Stimulated activated CD8-positive, alpha-beta memory T cell treated with anti-CD3 and anti-CD28 coated beads, Interleukin-2, amount 100 ng/mL, for 1 hour (primary cell): ENCODE results near the gene CCDC146.
A peak's percentile ranks its signal among the peaks of the same experiment; 100 is the strongest.
"Not testable (repeated sequence)": the region's sequence is repeated elsewhere in the genome, so short reads cannot be mapped to it uniquely, and the experiment has no call there.

Experiments used
- DNase-seq, 2 donors: peaks; one replicate each; pipeline ENCODE4 v3.0.0-alpha.2; 2020; ENCODE audit warnings: low read depth in 2 of 2

Gene CCDC146, protein sequence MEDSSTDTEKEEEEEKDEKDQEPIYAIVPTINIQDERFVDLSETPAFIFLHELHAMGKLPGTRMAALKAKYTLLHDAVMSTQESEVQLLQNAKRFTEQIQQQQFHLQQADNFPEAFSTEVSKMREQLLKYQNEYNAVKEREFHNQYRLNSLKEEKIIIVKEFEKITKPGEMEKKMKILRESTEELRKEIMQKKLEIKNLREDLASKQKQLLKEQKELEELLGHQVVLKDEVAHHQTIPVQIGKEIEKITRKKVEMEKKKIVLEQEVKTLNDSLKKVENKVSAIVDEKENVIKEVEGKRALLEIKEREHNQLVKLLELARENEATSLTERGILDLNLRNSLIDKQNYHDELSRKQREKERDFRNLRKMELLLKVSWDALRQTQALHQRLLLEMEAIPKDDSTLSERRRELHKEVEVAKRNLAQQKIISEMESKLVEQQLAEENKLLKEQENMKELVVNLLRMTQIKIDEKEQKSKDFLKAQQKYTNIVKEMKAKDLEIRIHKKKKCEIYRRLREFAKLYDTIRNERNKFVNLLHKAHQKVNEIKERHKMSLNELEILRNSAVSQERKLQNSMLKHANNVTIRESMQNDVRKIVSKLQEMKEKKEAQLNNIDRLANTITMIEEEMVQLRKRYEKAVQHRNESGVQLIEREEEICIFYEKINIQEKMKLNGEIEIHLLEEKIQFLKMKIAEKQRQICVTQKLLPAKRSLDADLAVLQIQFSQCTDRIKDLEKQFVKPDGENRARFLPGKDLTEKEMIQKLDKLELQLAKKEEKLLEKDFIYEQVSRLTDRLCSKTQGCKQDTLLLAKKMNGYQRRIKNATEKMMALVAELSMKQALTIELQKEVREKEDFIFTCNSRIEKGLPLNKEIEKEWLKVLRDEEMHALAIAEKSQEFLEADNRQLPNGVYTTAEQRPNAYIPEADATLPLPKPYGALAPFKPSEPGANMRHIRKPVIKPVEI

DNA sequence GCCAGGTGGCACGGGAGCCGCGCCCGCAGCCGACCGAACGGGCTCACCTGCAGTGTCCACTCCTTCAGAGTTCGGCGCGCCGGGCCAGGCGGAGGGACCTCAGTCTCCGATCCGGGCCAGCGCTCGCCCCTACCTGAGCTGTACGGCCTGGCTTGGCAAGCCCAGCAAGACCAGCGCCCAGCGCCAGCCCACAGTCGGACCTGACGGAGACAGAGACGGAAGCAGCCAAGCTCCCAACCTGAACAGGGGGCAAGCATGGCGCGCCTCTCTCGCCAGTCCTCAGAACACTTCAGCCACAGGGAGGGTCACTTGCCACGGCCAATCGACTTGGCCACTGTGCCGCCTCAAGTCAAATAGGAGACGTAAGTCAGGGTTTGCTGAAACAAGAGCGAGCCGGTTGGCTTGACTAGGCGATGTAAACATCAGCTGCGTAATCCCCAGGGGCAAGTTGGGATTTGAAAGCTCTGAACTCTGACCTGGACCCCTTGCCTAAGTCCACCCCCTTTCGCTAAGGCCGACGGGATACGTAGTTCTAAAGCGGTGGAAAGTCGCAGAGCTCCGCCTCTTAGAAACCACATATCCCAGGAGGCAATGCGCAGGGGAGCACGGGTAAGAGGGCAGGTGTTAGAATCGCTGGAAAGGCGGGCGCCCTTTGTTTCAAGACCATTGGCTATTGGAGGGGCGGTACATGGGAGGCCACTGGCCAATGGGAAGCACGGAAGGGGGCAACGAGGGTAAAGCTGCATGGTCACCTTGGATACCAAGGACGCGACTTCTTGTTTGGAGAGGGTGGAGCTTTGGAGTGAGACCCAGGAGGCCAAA is at the start of gene CCDC146:
CCDC146 (plus strand) TSS at position 756 of the 822 bp plus-strand sequence. CDS start 45,054 bp downstream, outside the sequence.
- peak; percentile 79 to 86 for DNase-seq

DNA sequence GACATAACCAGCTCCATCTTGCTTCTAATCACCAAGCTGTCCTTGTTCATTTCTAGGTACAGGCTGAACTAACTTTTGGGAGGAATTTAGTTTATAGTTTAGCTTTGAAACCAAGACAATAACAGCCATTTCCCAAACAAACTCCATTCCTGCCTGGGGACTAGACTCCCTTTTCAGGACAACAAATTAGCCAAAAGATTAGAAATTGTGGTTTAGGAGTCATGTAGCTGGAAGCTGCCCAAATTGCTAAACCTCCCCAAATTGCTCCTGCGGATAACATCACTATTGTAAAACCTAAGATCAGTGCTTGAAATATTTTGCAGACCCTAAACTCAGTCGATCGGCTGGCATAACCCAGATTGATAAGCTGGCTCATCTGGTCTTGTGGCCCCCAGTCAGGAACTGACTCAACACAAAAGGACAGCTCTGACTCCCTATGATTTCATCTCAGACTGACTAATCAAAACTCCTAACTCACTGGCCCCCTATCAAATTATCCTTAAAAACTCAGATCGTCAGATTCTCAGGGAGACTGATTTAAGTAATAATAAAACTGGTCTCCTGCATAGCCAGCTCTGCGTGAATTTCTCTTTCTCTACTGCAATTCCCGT is 47.5 kb upstream of the CCDC146 start:
- DNase-seq = not testable (repeated sequence)

DNA sequence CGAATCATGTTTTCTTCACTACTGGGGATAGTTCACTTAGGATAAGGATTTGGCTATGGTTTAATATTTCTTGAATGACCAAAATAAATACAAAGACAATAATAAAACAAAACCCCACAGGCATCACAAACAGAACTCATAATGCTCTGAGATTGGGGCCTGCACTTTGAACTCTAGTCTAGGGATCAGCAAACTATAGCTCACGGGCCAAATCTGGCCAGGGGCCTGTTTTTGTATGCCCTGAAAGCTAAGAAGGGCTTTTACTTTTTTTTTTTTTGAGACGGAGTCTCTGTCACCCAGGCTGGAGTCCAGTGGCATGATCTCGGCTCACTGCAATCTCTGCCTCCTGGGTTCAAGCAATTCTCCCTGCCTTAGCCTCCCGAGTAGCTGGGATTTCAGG is 45.4 kb upstream of the CCDC146 start:
- not testable (repeated sequence) for DNase-seq

DNA sequence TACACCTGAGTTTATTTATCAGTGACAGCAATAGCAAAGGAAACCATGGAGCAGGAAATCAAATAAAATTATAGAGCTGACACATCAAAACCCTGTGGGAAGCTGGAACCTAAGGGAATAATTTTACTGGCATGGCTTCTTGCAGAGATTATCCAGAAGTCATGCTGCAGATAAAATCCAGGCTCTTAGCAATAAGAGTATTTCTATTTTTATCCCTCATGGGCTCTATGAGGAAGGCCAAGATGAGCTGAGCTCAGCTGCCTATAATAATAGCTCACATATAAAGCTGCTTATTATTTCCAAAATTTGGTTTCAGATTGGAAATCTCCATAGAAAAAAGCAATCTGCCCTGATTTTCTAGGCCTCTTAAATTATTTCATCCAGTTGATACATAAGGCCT is 43.3 kb upstream of the CCDC146 start:
- not testable (repeated sequence) for DNase-seq

DNA sequence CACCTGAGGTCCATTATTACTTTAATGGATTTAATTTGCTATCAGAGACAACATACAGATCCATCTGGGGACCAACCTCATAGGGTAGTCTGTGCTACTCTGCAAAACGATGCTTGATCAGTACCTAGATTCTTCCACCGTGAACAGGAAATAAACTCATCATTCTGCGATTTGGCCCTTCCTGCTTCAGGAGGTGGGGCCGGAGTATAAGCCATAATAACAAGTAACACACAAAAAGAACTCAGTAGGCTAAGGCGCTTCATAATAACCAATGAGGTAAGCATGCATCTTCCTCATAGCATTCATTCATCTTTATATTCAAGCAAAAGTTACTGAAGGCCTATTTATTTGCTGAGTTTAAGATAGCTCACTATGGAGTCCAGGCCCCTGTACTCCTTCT is 42.8 kb upstream of the CCDC146 start:
- not testable (repeated sequence) for DNase-seq

DNA sequence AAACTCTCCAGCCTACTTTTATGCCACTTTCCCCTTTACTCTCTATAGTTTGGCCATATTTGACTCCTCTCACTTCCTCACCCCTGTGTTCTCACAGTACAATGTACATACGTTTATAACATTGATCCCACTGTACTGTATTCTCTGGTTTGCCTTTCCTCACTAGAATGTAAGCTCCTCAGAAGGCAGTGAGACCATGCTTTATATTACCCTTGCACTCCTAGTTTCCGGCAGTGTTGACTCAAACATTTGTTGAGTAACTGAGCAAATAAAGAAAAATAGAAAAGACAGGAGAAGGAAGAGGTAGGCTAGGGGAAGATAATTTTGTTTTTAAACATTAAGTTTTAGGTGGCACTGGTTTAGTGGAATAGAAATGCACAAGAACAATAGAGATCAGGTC is 42.2 kb upstream of the CCDC146 start:
- DNase-seq = not testable (repeated sequence)

DNA sequence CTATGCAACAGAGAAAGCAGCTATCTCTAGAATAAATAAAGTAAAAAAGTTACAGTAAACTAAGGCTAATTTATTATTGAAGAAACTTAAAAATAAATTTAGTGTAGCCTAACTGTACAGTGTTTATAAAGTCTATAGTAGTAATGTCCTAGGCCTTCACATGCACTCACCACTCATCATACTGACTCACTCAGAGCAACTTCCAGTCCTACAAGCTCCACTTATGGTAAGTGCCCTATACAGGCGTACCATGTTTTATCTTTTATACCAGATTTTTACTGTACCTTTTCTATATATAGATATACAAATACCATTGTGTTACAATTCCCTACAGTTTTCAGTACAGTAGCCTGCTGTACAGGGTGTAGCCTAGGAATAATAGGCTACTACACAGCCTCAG is 40.2 kb upstream of the CCDC146 start:
- DNase-seq = not testable (repeated sequence)

DNA sequence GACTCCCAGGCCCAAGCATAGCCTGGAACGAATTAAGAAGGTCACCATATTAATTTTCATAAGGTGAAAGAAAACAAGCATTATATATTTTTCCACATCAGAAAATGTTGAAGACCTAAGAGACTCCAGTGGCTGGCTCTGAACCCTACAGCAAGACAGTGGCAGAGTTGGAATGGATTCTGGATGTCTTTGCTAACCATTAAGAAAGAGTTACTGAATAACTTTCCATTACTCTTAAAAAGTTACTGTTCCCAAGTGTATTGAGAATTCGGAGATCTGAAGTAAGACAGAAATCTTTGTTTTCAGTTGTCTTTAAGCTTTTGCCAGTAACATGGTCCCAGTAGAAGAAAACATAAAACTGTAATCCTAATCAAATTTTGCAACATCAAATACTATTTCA is 30.1 kb upstream of the CCDC146 start:
- not testable (repeated sequence) for DNase-seq

DNA sequence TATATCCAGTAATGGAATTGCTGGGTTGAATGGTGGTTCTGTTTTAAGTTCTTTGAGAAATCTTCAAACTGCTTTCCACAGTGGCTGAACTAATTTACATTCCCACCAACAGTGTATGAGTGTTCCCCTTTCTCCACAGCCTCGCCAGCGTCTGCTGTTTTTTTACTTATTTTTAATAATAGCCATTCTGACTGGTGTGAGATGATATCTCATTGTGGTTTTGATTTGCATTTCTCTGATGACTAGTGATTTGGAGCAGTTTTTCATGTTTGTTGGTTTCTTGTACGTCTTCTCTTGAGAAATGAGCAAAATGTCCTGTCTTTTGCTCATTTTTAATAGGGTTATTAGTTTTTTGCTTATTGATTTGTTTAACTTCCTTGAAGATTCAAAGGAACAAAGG is 21.9 kb upstream of the CCDC146 start:
- not testable (repeated sequence) for DNase-seq

DNA sequence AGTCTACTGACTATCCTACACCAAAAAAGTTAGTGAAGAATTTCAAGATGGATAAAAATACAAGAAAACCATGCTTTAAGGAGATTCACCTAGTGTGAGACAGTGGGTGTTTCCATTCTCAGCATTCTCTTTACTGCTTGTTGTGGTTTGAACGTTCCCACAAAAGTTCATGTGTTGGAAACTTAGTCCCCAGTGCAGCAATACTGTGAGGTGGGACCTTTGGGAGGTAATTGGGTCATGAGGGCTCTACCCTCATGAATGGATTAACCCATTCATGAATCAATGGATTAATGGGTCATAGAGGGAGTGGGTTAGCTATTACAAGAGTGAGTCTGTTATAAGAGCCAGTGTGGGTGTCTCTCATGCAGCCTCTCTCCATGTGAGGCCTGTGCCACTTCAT is 21.2 kb upstream of the CCDC146 start:
- DNase-seq = not testable (repeated sequence)

DNA sequence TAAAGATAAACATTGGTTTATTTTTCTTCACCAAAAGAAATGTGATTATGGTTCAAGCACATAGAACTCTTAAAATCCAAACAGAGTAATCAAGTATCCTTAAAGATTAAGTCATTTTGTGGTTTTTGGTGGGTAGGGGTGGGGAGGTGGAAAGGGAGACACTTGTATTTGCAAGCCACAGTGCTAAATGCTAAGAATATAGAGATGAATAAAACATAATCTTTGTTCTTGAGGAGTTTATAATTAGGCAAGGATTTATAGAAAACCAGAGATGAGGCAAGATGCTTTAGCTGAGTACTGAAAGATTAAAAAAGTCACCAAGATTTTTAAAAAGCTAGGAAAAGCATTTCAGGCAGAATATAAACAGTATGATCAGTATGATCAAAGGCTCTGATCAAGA is 19.7 kb upstream of the CCDC146 start:
- DNase-seq = not testable (repeated sequence)

DNA sequence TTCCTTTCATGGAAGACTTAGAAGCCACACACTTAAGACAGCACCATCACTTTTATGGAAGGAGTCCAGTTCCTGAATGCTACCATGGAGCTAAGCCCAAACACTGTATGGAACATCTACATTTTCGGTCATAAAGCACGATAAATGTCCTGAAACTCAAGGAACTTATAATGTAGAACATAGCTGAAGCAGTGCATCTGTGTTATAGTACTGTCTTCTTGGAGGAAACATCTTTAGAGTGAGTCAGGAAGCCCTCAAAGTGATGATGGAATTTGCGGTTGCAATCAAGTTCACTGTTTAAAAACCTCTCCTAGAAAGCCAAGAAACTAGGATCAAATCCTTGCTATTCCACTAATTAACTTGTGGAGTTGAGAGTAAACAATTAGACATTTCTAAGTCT is 16.5 kb upstream of the CCDC146 start:
- DNase-seq = not testable (repeated sequence)

DNA sequence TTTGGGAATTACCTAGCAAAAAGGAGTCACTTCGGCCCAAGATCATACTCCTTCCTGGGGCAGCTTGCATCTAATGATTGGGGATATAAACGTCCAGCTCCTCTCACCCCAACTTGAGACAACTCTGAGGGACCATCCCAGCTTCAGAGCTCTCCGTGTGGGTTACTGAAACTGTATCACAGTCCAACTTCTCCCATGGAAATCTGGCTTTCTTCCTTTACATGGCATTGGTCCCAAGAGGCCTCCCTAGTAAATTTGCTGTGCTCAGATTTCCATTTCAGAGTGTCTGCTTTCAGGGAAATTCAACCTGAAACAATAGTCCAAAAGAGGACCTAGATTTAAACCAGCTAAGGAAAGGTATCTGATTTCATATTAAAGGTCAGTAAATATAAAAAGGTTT is 14.8 kb upstream of the CCDC146 start:
- not testable (repeated sequence) for DNase-seq

DNA sequence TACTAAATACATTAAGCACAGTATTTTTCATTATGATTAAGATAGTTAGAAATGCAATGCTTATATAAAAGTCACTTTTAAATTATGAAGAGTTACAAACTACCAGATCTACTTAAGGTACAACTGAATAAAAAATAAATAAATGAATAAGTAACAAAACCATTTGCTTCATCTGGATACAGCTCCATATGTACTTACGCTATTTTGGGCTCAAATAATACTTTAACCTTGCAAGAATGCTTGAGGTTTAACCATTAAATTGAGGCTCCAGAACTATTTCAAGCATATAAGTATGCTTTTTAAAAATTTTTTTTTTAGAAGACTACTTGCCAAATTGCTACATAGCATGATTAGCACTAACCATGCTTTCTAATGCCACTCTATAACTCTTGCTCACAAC is 14.1 kb upstream of the CCDC146 start:
- DNase-seq = not testable (repeated sequence)

DNA sequence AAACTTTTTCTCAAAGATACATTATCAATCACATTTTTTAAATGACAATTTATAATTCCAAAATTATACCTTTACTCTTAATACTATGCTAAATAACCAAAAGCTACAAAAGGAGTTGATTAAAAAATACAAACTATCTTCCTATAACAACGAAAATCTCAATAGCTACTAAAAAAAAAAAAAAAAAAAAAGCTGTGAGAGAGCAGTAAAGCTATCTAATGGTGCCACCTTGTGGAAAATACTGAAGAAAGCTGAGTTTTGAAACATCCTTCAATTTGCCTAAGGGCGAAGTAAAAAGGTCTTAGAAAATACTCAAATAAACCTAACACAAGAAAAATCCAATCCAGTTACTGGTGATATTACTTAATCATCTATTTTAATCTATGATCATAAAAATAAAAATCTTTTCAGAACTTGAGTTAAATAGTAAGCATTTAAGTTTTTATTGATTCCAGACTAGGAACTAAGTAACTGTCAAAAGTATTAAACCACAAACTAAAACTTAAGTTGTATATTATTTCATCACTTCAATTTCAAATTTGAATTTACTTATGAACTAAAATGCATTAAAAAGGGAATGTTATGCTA is 9.6 kb upstream of the CCDC146 start:
- not testable (repeated sequence) for DNase-seq

DNA sequence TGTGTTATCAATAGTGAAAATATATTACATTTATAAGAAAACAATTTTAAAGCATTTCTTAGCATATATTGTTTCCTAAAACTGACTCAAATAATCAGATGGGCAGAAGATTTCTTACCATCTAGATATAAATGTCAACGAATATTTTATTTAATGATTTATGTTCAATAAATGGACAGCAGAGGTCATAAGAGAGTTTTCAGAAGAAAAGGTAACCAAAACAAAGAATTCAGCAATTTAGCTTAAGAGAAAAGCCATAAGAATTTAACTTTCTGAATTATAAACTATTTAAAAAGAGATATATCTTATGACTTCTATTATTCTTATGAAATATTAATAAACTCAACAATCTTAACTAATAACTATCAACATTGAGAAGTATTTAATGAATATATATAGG is 3.1 kb downstream of the CCDC146 start:
- DNase-seq = not testable (repeated sequence)

DNA sequence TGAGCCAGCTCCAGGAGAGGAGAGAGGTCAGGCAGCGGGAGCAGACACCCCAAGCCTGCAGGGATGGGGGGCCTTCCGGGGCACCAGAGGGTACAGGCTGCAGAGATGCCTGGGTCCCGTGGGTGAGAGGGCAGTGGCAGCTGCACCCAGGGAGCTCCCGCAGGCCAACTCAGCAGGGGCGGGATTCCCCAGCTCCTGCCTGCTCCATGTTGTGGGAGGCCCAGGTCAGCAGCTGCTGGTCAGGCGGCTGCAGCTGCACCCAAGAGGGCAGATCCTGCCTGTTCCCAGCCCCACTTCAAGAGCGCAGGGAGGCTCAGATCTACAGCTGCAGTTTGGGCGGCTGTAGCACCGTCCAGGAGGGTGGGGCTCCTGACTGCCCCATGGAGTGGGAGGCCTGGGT is 4.6 kb downstream of the CCDC146 start:
- not testable (repeated sequence) for DNase-seq

DNA sequence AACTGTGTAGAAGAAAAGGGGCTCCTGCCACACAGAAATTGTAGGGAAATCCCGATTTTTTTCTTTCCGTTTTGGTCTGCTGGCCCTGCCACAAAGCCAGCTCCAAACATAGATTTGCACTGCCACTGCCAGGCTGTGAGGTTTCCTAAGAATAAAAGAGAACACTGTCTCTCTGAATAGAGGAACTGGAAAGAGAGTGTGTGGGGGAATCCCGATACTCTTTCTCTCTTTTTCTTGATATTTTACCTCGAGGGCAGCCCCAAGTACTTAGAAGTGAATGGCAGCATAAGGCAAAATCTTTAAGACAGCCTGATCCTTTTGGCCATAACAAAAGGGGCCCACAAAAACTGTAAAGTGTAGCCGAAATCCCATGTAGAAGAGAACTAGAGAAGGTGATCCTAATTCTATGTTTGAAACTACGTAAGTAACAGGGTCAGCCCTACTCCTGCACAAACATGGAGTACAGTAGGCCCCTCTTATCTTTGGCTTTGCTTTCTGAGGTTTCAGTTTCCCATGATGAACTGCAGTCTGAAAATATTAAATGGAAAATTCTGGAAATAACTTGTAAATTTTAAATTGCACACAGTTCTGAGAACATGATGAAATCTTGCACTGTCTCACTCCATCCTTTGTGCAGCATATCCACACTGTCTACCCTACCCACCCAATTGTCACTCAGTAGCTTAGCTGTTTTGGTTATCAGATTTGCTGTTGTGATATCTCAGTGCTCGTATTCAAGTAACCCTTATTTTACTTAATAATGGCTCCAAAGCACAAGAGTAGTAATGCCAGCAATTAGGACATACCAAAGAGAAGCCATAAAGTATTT is 6.4 kb downstream of the CCDC146 start:
- DNase-seq = not testable (repeated sequence)

DNA sequence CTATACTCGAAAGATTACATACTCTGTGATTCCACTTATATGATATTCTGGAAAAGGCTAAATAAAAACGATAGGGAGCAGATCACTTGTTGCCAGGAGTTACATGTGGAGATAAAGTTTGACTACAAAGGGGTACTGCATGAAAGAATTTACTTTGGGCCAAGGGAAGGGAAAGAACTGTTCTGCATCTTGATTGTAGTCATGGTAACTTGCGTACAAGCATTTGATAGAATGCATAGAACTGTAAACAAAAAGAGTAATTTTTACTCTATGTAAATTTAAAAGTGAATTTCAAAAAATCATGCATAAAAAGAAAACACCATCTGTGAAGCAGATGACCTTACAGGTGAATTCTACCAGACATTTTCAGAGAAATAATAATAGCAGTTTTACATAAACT is 9.4 kb downstream of the CCDC146 start:
- DNase-seq = not testable (repeated sequence)

DNA sequence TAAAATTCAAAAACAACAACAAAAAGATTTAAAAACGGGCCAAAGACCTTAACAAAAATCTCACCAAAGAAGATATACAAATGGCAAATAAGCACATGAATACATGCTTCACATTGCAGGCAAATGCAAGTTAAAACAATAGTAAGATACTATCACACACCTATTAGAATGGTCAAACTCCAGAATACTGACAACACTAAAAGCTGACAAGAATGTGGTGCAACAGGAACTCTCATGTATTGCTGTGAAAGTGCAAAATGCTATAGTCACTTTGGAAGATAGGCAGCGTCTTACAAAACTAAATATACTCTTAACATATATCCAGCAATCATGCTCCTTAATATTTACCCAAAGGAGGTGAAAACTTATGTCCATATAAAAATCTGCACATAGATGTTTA is 16.3 kb downstream of the CCDC146 start:
- not testable (repeated sequence) for DNase-seq
